PFSK-1 (cell line): ENCODE measurements around the gene NPY5R.

Experiments
- POLR2AphosphoS5 ChIP-seq: IDR thresholded peaks from 2 replicates; pipeline ENCODE4 v1.6.1; 2012; ENCODE audit warnings: low read depth, mild to moderate bottlenecking, control low read depth, low read length, moderate library complexity
- TAF1 ChIP-seq: IDR thresholded peaks from 2 replicates; pipeline ENCODE4 v1.6.1; 2012; ENCODE audit warnings: low read length, control low read depth, borderline replicate concordance; ENCODE audit not compliant: insufficient read depth

GRCh38 chr4:163372029-163372428 lies 28.3 kb downstream of the NPY5R start:
- TF ChIP-seq TAF1 (no peak), POLR2AphosphoS5 (no peak)
